Colonic mucosa (tissue), 4 donors: Measurements from ENCODE around the gene LRMDA. TPM values are rescaled to one million over a fixed set of nuclear protein-coding genes. Genes with fewer than 3 reads are reported as not detected.

ENCODE experiments used
- DNase-seq: peaks from one replicate; pipeline ENCODE4 v3.0.0-alpha.2; 2020
- H3K27ac ChIP-seq: fragments of 200-600 bp; one replicate; pipeline ENCODE4 v1.8.0; 2021
- H3K27me3 ChIP-seq: fragments of 200-600 bp; one replicate; pipeline ENCODE4 v1.8.0; 2021
- H3K36me3 ChIP-seq: fragments of 200-600 bp; one replicate; pipeline ENCODE4 v1.8.0; 2021
- H3K4me1 ChIP-seq: fragments of 200-600 bp; one replicate; pipeline ENCODE4 v1.8.0; 2021; ENCODE audit warnings: mild to moderate bottlenecking
- H3K4me3 ChIP-seq: fragments of 200-600 bp; one replicate; pipeline ENCODE4 v1.8.0; 2021
- H3K9ac ChIP-seq, 2 donors: one replicate each; pipeline ENCODE4 v1.7.0; 2013; ENCODE audit warnings: control low read depth in 2 of 2, low read depth in 2 of 2, low read length in 2 of 2
- H3K9me3 ChIP-seq: fragments of 200-600 bp; one replicate; pipeline ENCODE4 v1.8.0; 2021
- intact Hi-C: fragments of 100-400 bp; cut with DNase I; formaldehyde crosslinking; loops from one replicate; pipeline ENCODE4 v1.14.1; 2022
- total RNA-seq, 2 donors: library from RNA; stranded (reverse); fragmentation: NEBNext Ultra II Directional in 1 of 2; extraction: Animal tissue kit (Norgen Biotek cat#: 25700) in 1 of 2; gene quantifications; one replicate each; pipeline ENCODE4 v1.2.1, GENCODE V29; 2021
- TF ChIP-seq, protein P1 (sequence below): fragments of 200-600 bp; IDR thresholded peaks from one replicate; pipeline ENCODE4 v1.8.0; 2022; ENCODE audit warnings: antibody characterized with exemption, mild to moderate bottlenecking
- donor health status: healthy.
- donor health status: DM: no; HTN: no; CAD: no.
- donor health status: DM: no; HTN: no; CAD: no.

LRMDA gene
- total RNA-seq, 2 donors from 2014 or later = 2.5 to 5.2 TPM

- Histone ChIP-seq H3K36me3 (no peaks in the 10 kb centered on the region), H3K27me3 (no peaks in the 10 kb centered on the region), H3K27ac (no peak overlapping the region), H3K4me1 (no peaks in the 10 kb centered on the region), H3K9me3 (no peaks in the 10 kb centered on the region), H3K4me3 (no peak overlapping the region), H3K9ac (no peak overlapping the region)
- TF ChIP-seq, protein P1, sequence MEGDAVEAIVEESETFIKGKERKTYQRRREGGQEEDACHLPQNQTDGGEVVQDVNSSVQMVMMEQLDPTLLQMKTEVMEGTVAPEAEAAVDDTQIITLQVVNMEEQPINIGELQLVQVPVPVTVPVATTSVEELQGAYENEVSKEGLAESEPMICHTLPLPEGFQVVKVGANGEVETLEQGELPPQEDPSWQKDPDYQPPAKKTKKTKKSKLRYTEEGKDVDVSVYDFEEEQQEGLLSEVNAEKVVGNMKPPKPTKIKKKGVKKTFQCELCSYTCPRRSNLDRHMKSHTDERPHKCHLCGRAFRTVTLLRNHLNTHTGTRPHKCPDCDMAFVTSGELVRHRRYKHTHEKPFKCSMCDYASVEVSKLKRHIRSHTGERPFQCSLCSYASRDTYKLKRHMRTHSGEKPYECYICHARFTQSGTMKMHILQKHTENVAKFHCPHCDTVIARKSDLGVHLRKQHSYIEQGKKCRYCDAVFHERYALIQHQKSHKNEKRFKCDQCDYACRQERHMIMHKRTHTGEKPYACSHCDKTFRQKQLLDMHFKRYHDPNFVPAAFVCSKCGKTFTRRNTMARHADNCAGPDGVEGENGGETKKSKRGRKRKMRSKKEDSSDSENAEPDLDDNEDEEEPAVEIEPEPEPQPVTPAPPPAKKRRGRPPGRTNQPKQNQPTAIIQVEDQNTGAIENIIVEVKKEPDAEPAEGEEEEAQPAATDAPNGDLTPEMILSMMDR = no peak
- DNase-seq = no peak
- intact Hi-C loops = no loop called here
Measured at GRCh38 chr10:75723319-75723980, 292.0 kb downstream of the LRMDA start.

GRCh38 chr10:75724047-75724446 lies 292.6 kb downstream of the LRMDA start:
- intact Hi-C loops = no loop called here
- TF ChIP-seq, protein P1 = no peak
- H3K27me3 ChIP-seq = no peaks in the 10 kb centered on the region
- H3K27ac ChIP-seq = no peak overlapping the region
- no peak overlapping the region for H3K9ac ChIP-seq
- no peaks in the 10 kb centered on the region for H3K4me1 ChIP-seq
- H3K36me3 ChIP-seq = no peaks in the 10 kb centered on the region
- DNase-seq = no peak
- H3K4me3 ChIP-seq = no peak overlapping the region
- no peaks in the 10 kb centered on the region for H3K9me3 ChIP-seq

- Histone ChIP-seq H3K27ac (no peak overlapping the region), H3K9ac (no peak overlapping the region)
Measured at GRCh38 chr10:75726522-75727483, 295.4 kb downstream of the LRMDA start.

GRCh38 chr10:75730847-75731246 lies 299.4 kb downstream of the LRMDA start:
- no peak overlapping the region for H3K4me3 ChIP-seq
- no peak for DNase-seq
- no peaks in the 10 kb centered on the region for H3K9me3 ChIP-seq
- no peaks in the 10 kb centered on the region for H3K27me3 ChIP-seq
- no peak overlapping the region for H3K27ac ChIP-seq
- TF ChIP-seq, protein P1 = no peak
- no peaks in the 10 kb centered on the region for H3K36me3 ChIP-seq
- intact Hi-C loops = no loop called here
- H3K9ac ChIP-seq = no peak overlapping the region
- H3K4me1 ChIP-seq = no peaks in the 10 kb centered on the region

More at GRCh38 chr10:75726522-75727483, 295.4 kb downstream of the LRMDA start:
- DNase-seq = no peak
- no peak overlapping the region for H3K4me3 ChIP-seq
- no peaks in the 10 kb centered on the region for H3K36me3 ChIP-seq
- H3K27me3 ChIP-seq = no peaks in the 10 kb centered on the region
- H3K4me1 ChIP-seq = no peaks in the 10 kb centered on the region
- H3K9me3 ChIP-seq = no peaks in the 10 kb centered on the region
- TF ChIP-seq, protein P1 = no peak
- intact Hi-C loops = no loop called here

- Histone ChIP-seq H3K4me3 (no peak overlapping the region), H3K4me1 (no peaks in the 10 kb centered on the region), H3K27ac (no peak overlapping the region), H3K36me3 (no peaks in the 10 kb centered on the region), H3K9ac (no peak overlapping the region), H3K9me3 (no peaks in the 10 kb centered on the region), H3K27me3 (no peaks in the 10 kb centered on the region)
- intact Hi-C loops = no loop called here
- no peak for DNase-seq
- TF ChIP-seq, protein P1 = no peak
Measured at GRCh38 chr10:75733135-75733890, 301.9 kb downstream of the LRMDA start.
